Sigmoid colon (tissue), 7 donors: ENCODE data around the gene POLR1E. TPM values are rescaled to one million over a fixed set of nuclear protein-coding genes. Genes with fewer than 3 reads are reported as not detected.

Experiments
- DNase-seq: peaks from one replicate; pipeline ENCODE4 v3.0.0-alpha.2; 2019
- H3K27ac ChIP-seq, 4 donors: fragments of 200-600 bp; sonication (generic); one replicate each; pipeline ENCODE4 v1.5.1; 2016 to 2019; ENCODE audit warnings: mild to moderate bottlenecking in 1 of 4
- H3K27me3 ChIP-seq, 3 donors: fragments of 200-600 bp; sonication (generic); one replicate each; pipeline ENCODE4 v1.5.1; 2019; ENCODE audit warnings: mild to moderate bottlenecking in 1 of 3
- H3K36me3 ChIP-seq, 4 donors: fragments of 200-600 bp; sonication (generic); one replicate each; pipeline ENCODE4 v1.5.1; 2016 to 2019
- H3K4me1 ChIP-seq, 4 donors: fragments of 200-600 bp; sonication (generic); one replicate each; pipeline ENCODE4 v1.5.1; 2017 to 2019
- H3K4me3 ChIP-seq, 4 donors: fragments of 200-600 bp; sonication (generic); one replicate each; pipeline ENCODE4 v1.5.1; 2017 to 2019; ENCODE audit warnings: mild to moderate bottlenecking in 2 of 4, moderate library complexity in 1 of 4
- H3K9me3 ChIP-seq, 4 donors: fragments of 200-600 bp in 3 of 4; sonication (generic) in 3 of 4; one replicate each; pipeline versions ENCODE4 v1.5.1 to v1.6.1; 2013 to 2019
- EP300 ChIP-seq, 4 donors: sonication (generic); formaldehyde crosslinking; IDR thresholded peaks; one replicate each; pipeline ENCODE4 v1.6.1; 2017; ENCODE audit warnings: antibody characterized with exemption in 4 of 4
- POLR2A ChIP-seq, 2 donors: fragments of 450-650 bp; IDR thresholded peaks; one replicate each; pipeline ENCODE4 v1.6.1; 2016; ENCODE audit warnings: antibody characterized with exemption in 2 of 2, mild to moderate bottlenecking in 2 of 2, moderate library complexity in 2 of 2
- POLR2AphosphoS5 ChIP-seq, 4 donors: sonication (generic); formaldehyde crosslinking; IDR thresholded peaks; one replicate each; pipeline ENCODE4 v1.6.1; 2017; ENCODE audit warnings: antibody characterized with exemption in 4 of 4
- WGBS, 2 donors: extraction: QIAGEN DNeasy Blood & Tissue Kit; methylation state at CpG; one replicate each; pipeline ENCODE4 v1.1.7; 2013; 5-methylcytosine and 5-hydroxymethylcytosine counted together
- intact Hi-C: fragments of 100-400 bp; cut with DNase I; formaldehyde crosslinking; loops from one replicate; pipeline ENCODE4 v1.15.1; 2023
- polyA plus RNA-seq, 3 donors: library from polyadenylated mRNA; stranded (reverse); fragments of 200-250 nt; gene quantifications; one replicate each; pipeline ENCODE4 v1.2.3, GENCODE V29; 2013
- total RNA-seq, 4 donors: library from RNA; depleted of rRNA; stranded (reverse); fragments of >200 nt; gene quantifications; one replicate each; pipeline ENCODE4 v1.1.0, GENCODE V29; 2016
- TF ChIP-seq, protein P1 (sequence below), 4 experiments: fragments of 450-650 bp in 3 of 4; fragments of 200-600 bp in 1 of 4; IDR thresholded peaks; one replicate each; pipeline ENCODE4 v1.5.1; 2016 to 2019; ENCODE audit warnings: antibody characterized with exemption in 4 of 4, mild to moderate bottlenecking in 3 of 4, moderate library complexity in 2 of 4
- donor health status: healthy with polysubstance abuse.
- donor health status: Bipolar disorder and iron deficiency.
- donor health status: healthy.

Gene POLR1E, protein sequence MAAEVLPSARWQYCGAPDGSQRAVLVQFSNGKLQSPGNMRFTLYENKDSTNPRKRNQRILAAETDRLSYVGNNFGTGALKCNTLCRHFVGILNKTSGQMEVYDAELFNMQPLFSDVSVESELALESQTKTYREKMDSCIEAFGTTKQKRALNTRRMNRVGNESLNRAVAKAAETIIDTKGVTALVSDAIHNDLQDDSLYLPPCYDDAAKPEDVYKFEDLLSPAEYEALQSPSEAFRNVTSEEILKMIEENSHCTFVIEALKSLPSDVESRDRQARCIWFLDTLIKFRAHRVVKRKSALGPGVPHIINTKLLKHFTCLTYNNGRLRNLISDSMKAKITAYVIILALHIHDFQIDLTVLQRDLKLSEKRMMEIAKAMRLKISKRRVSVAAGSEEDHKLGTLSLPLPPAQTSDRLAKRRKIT
- total RNA-seq = 10 to 100 TPM; 17.4 to 33.4 (median 28.1) TPM
- polyA plus RNA-seq = 10 to 100 TPM in 2 of 3 donors, 1 to 10 TPM in 1; 4.6 to 22.3 (median 16.8) TPM

DNA sequence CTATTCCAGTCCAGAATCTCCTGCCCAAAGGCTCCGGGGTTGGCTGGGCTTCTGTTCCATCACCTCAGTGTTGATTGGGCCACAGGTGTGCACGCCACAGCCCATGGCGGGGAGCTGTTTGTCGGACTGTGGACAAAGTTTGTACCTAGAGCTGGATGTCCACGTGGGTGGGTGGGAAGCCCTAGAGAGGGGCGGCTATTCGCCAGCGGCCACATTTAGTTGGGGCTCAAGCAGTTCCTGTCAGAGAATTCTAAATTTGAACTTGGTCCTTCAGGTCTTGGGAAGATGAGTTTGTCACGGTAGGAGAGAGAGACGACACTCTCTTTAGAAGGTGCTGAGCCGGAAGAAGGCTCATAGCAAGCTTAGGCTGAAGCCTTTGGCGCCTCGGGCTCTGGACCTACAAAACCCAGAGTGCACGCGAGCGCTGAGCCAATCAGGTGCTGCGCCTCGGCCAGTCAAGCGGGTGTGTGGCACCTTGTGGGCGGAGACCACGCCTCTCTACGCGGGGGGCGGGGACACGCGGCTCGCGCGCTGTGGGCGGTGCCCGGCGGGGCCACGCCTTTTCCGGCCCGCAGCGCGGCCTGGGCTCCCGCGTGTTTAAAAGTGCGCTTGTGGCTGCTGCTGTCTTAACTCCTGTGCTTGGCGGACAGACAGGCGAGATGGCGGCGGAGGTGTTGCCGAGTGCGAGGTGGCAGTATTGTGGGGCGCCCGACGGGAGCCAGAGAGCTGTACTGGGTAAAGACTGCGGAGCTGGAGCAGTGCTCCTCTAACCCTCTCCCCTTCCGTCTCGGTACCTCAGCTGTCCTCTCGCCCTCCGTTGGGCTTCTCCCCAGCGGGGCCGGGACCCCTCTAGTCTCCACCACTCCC lies at the start of gene POLR1E:
POLR1E (plus strand) TSS at position 560 of the 867 bp plus-strand sequence; CDS start at position 660, 100 bp downstream.
- peak; percentile 97 for DNase-seq
- Histone ChIP-seq H3K27me3 (no peaks in the 10 kb centered on the region), H3K4me1 (peaks cover 0 to 33% (median 28%) of the 10 kb centered on the region in 4 donors), H3K36me3 (peaks cover 0 to 24% (median 7%) of the 10 kb centered on the region in 4 donors), H3K27ac (peak within 1 kb of the TSS; percentile 82 to 95 (median 91)), H3K4me3 (peak within 1 kb of the TSS; percentile 53 to 79 (median 69)), H3K9me3 (no peaks in the 10 kb centered on the region)
- TF ChIP-seq, protein P1, sequence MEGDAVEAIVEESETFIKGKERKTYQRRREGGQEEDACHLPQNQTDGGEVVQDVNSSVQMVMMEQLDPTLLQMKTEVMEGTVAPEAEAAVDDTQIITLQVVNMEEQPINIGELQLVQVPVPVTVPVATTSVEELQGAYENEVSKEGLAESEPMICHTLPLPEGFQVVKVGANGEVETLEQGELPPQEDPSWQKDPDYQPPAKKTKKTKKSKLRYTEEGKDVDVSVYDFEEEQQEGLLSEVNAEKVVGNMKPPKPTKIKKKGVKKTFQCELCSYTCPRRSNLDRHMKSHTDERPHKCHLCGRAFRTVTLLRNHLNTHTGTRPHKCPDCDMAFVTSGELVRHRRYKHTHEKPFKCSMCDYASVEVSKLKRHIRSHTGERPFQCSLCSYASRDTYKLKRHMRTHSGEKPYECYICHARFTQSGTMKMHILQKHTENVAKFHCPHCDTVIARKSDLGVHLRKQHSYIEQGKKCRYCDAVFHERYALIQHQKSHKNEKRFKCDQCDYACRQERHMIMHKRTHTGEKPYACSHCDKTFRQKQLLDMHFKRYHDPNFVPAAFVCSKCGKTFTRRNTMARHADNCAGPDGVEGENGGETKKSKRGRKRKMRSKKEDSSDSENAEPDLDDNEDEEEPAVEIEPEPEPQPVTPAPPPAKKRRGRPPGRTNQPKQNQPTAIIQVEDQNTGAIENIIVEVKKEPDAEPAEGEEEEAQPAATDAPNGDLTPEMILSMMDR (IDR thresholded peaks at IDR 0.05) = no peak
- TF ChIP-seq POLR2A (IDR thresholded peaks at IDR 0.05) (peak; percentile 43 to 70), POLR2AphosphoS5 (IDR thresholded peaks at IDR 0.05) (peak; percentile 85 to 94 (median 89))
- WGBS, 2 donors = 3% methylated on average over 56 of the region's 56 CpGs
- intact Hi-C loops = loop anchor here (2.0 to 10.0 kb wide), 7 partner anchors 63 to 909 kb away; partner anchors contain the start of genes ALDH1B1, EXOSC3, FRMPD1 and GRHPR

DNA sequence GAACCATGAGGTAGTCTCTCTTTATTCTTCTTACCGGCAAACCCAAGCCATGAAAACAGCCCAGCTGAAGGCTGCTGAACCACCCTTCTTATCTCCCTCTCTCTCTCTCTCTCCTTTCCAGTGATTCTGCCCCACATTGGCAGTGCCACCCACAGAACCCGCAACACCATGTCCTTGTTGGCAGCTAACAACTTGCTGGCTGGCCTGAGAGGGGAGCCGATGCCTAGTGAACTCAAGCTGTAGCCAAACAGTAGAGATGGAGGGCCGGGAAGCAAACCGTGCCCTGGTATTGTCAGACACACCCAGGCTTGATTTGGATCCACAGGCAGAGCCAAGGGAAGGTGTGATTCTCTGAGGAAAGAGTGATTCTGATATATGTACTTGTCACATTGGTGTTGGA lies 49.2 kb upstream of the POLR1E start:
- Histone ChIP-seq H3K36me3 (peaks cover 15 to 90% (median 37%) of the 10 kb centered on the region in 4 donors), H3K4me1 (peaks cover 0 to 20% (median 8%) of the 10 kb centered on the region in 4 donors), H3K27me3 (no peaks in the 10 kb centered on the region), H3K27ac (no peak overlapping the region), H3K9me3 (no peaks in the 10 kb centered on the region), H3K4me3 (no peak overlapping the region)
- TF ChIP-seq POLR2A (IDR thresholded peaks at IDR 0.05) (no peak), POLR2AphosphoS5 (IDR thresholded peaks at IDR 0.05) (no peak), EP300 (IDR thresholded peaks at IDR 0.05) (no peak)
- TF ChIP-seq, protein P1 (IDR thresholded peaks at IDR 0.05) = no peak
- DNase-seq = no peak
- WGBS, 2 donors = 96% methylated on average over 5 of the region's 5 CpGs
- intact Hi-C loops = no loop called here

DNA sequence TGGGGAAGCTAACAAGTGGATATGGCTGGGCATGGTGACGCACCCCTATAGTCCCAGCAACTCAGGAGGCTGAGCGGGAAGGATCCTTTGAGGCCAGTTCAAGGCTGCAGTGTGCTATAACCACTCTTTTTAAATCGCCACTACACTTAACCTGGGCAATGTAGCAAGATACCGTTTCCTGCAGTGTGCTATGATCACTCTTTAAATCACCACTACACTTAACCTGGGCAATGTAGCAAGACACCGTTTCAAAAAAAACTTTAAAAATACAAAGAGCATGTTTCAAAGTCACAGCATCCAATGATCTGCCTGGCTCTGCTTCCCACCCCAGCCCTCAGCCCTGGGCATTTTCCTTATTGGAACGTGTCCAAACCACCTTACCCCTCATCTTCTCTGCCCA lies 48.7 kb upstream of the POLR1E start:
- DNase-seq = no peak
- H3K4me1 ChIP-seq = peaks cover 0 to 20% (median 8%) of the 10 kb centered on the region in 4 donors
- H3K27me3 ChIP-seq = no peaks in the 10 kb centered on the region
- H3K27ac ChIP-seq = no peak overlapping the region
- H3K36me3 ChIP-seq = peaks cover 20 to 90% (median 42%) of the 10 kb centered on the region in 4 donors
- H3K4me3 ChIP-seq = no peak overlapping the region
- WGBS, 2 donors = 94 to 95% methylated on average over 6 of the region's 6 CpGs
- no peaks in the 10 kb centered on the region for H3K9me3 ChIP-seq
- intact Hi-C loops = no loop called here
- TF ChIP-seq, protein P1 (IDR thresholded peaks at IDR 0.05) = no peak
- TF ChIP-seq POLR2AphosphoS5 (IDR thresholded peaks at IDR 0.05) (no peak), EP300 (IDR thresholded peaks at IDR 0.05) (no peak), POLR2A (IDR thresholded peaks at IDR 0.05) (no peak)

GRCh38 chr9:37437621-37438020 lies 48.1 kb upstream of the POLR1E start:
- 93 to 96% methylated on average over 4 of the region's 4 CpGs for WGBS, 2 donors
- peaks cover 22 to 88% (median 45%) of the 10 kb centered on the region in 4 donors for H3K36me3 ChIP-seq

More at GRCh38 chr9:37437621-37438020, 48.1 kb upstream of the POLR1E start:
- TF ChIP-seq, protein P1 (IDR thresholded peaks at IDR 0.05) = no peak
- TF ChIP-seq POLR2A (IDR thresholded peaks at IDR 0.05) (no peak), POLR2AphosphoS5 (IDR thresholded peaks at IDR 0.05) (no peak), EP300 (IDR thresholded peaks at IDR 0.05) (no peak)
- Histone ChIP-seq H3K27me3 (no peaks in the 10 kb centered on the region), H3K4me1 (peaks cover 0 to 20% (median 8%) of the 10 kb centered on the region in 4 donors), H3K9me3 (no peaks in the 10 kb centered on the region), H3K27ac (no peak overlapping the region), H3K4me3 (no peak overlapping the region)
- intact Hi-C loops = no loop called here
- no peak for DNase-seq
